ENCODE results near the gene P4HA2.

DNA sequence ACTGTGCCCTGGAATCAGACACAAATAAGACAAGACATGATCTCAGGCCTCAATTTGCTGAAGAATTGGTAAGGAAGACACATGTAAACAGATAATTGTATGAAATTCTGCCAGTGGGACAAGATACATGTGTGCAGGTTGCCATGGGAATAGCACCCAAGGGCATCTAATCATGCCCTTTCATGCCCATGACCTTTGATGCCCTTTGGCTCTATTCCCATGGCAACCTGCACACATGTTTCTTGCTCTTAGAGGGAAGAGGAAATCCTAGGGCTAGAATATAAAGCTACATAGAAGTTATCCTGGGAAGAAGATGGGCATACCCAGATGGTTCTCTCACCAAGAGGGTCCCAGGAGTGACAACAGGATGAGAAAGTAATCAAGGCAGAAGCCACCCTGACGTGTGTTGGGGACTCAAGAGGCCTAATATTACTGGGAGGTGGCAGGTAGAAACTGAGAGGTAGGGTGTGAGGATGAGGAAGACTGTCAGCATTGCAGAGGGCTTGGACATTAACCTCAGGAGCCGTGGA is 34.4 kb downstream of the P4HA2 start:
- no peak for TF ChIP-seq EP300 (IDR thresholded peaks at IDR 0.05; ENCODE audit: low read depth)
- TF ChIP-seq, protein P1, sequence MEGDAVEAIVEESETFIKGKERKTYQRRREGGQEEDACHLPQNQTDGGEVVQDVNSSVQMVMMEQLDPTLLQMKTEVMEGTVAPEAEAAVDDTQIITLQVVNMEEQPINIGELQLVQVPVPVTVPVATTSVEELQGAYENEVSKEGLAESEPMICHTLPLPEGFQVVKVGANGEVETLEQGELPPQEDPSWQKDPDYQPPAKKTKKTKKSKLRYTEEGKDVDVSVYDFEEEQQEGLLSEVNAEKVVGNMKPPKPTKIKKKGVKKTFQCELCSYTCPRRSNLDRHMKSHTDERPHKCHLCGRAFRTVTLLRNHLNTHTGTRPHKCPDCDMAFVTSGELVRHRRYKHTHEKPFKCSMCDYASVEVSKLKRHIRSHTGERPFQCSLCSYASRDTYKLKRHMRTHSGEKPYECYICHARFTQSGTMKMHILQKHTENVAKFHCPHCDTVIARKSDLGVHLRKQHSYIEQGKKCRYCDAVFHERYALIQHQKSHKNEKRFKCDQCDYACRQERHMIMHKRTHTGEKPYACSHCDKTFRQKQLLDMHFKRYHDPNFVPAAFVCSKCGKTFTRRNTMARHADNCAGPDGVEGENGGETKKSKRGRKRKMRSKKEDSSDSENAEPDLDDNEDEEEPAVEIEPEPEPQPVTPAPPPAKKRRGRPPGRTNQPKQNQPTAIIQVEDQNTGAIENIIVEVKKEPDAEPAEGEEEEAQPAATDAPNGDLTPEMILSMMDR (IDR thresholded peaks at IDR 0.05), result no peak
